H1 (cell line): ENCODE results near the gene UBTD2.

ENCODE experiments used
- CHD1 ChIP-seq: IDR thresholded peaks from 2 replicates; pipeline ENCODE4 v1.6.1; 2012; ENCODE audit warnings: low read depth, low read length, improper control_type of control experiment
- YY1 ChIP-seq: IDR thresholded peaks from 2 replicates; pipeline ENCODE4 v1.6.1; 2011; ENCODE audit warnings: low read depth, mild to moderate bottlenecking, low read length
- TF ChIP-seq, protein P1 (sequence below), 3 experiments: IDR thresholded peaks; 1 replicate in 2 of 3; 2 replicates in 1 of 3; pipeline versions ENCODE4 v1.5.1 to v1.6.1; 2011; ENCODE audit warnings: low read length in 3 of 3, mild to moderate bottlenecking in 3 of 3, inconsistent platforms in 2 of 3, low read depth in 1 of 3, moderate library complexity in 1 of 3; ENCODE audit not compliant: insufficient read depth in 1 of 3; ENCODE audit errors: control extremely low read depth in 1 of 3

DNA sequence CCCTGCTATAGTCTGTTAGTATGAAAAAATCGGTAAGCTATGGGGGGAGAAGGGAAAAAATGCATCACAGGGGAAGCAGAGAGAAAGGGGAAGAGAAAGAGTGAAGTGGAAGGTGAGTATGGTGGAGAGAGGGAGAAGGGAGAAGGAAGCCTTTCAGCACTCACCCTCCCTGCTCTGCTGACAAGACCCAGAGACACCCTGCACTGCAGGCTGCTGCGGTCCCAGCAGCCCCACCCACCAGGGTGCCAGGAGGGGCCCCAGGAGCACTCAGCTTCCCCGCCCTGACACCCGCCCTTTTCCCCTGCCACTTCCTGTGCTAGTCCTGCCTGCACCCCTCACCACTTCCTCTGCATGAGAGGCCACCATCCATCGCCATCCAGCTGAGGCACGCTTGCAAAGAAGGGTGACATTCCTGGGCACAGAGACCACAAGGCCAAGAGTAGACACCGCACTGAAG lies 108.3 kb downstream of the UBTD2 start:
- TF ChIP-seq CHD1 (no peak), YY1 (no peak)
- TF ChIP-seq, protein P1, sequence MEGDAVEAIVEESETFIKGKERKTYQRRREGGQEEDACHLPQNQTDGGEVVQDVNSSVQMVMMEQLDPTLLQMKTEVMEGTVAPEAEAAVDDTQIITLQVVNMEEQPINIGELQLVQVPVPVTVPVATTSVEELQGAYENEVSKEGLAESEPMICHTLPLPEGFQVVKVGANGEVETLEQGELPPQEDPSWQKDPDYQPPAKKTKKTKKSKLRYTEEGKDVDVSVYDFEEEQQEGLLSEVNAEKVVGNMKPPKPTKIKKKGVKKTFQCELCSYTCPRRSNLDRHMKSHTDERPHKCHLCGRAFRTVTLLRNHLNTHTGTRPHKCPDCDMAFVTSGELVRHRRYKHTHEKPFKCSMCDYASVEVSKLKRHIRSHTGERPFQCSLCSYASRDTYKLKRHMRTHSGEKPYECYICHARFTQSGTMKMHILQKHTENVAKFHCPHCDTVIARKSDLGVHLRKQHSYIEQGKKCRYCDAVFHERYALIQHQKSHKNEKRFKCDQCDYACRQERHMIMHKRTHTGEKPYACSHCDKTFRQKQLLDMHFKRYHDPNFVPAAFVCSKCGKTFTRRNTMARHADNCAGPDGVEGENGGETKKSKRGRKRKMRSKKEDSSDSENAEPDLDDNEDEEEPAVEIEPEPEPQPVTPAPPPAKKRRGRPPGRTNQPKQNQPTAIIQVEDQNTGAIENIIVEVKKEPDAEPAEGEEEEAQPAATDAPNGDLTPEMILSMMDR (IDR thresholded peaks at IDR 0.05; ENCODE audit: control extremely low read depth in 1 of 3, insufficient read depth in 1 of 3, low read depth in 1 of 3, low read length in 3 of 3): no peak
